PC-9 (cell line): Measurements from ENCODE around the gene PER1. TPM values are rescaled to one million over a fixed set of nuclear protein-coding genes. Genes with fewer than 3 reads are reported as not detected.

Experiments
- BruUV-seq: library from RNA; stranded (reverse); fragments of 400-500 nt; replicated peaks from 2 replicates; lab custom pipeline; 2021; lab: Mats Ljungman, UMichigan
- CTCF ChIA-PET: fragments of 300-600 bp; sonication (Branson Sonifier 250); formaldehyde crosslinking; loops from one replicate; lab custom pipeline; 2022; ENCODE audit warnings: antibody characterized with exemption; lab: Charles Lee
- POLR2A ChIA-PET: fragments of 300-600 bp; sonication (Branson Sonifier 250); formaldehyde crosslinking; loops from one replicate; lab custom pipeline; 2022; ENCODE audit warnings: antibody characterized with exemption; ENCODE audit not compliant: unreplicated experiment; lab: Charles Lee
- DNase-seq, 2 experiments: peaks; one replicate each; pipeline versions ENCODE4 v3.0.0 to v3.0.0-alpha.2; 2015 to 2022; ENCODE audit warnings: mixed read lengths in 1 of 2
- H2AFZ ChIP-seq: fragments of 200-600 bp; sonication (generic); 2 replicates; pipeline ENCODE4 v1.8.1; 2017; ENCODE audit warnings: antibody characterized with exemption
- H3F3A ChIP-seq: fragments of 200-600 bp; sonication (generic); 2 replicates; pipeline ENCODE4 v1.8.1; 2017; ENCODE audit warnings: antibody characterized with exemption, mild to moderate bottlenecking, low read depth; ENCODE audit not compliant: insufficient read depth
- H3K27ac ChIP-seq: fragments of 200-600 bp; sonication (generic); 2 replicates; pipeline ENCODE4 v1.6.1; 2016; ENCODE audit warnings: mixed run types
- H3K27me3 ChIP-seq: fragments of 200-600 bp; sonication (generic); 2 replicates; pipeline ENCODE4 v1.6.1; 2016; ENCODE audit warnings: low read depth, mixed run types; ENCODE audit not compliant: insufficient read depth
- H3K36me3 ChIP-seq: fragments of 200-600 bp; sonication (generic); 2 replicates; pipeline ENCODE4 v1.6.1; 2016; ENCODE audit warnings: low read depth, mixed run types
- H3K4me1 ChIP-seq: fragments of 200-600 bp; sonication (generic); replicated peaks from 2 replicates; pipeline ENCODE4 v1.6.1; 2016; ENCODE audit warnings: mixed run types; ENCODE audit not compliant: insufficient read depth
- H3K4me2 ChIP-seq: fragments of 200-600 bp; sonication (generic); 2 replicates; pipeline ENCODE4 v1.6.1; 2017; ENCODE audit warnings: mixed run types
- H3K4me3 ChIP-seq: fragments of 200-600 bp; sonication (generic); 2 replicates; pipeline ENCODE4 v1.6.1; 2016; ENCODE audit warnings: mixed run types
- H3K79me2 ChIP-seq: fragments of 200-600 bp; sonication (generic); 2 replicates; pipeline ENCODE4 v1.6.1; 2017; ENCODE audit warnings: low read depth, mixed run types
- H3K9me2 ChIP-seq: fragments of 200-600 bp; sonication (generic); 2 replicates; pipeline ENCODE4 v1.8.1; 2017; ENCODE audit warnings: mild to moderate bottlenecking; ENCODE audit not compliant: insufficient read depth
- H3K9me3 ChIP-seq: fragments of 200-600 bp; sonication (generic); 2 replicates; pipeline ENCODE4 v1.8.1; 2016; ENCODE audit warnings: low read depth; ENCODE audit not compliant: insufficient read depth
- H4K20me1 ChIP-seq: fragments of 200-600 bp; sonication (generic); 2 replicates; pipeline ENCODE4 v1.8.1; 2017; ENCODE audit not compliant: insufficient read depth
- CTCF ChIP-seq: fragments of 200-600 bp; sonication (generic); conservative IDR thresholded peaks from 2 replicates; pipeline ENCODE4 v1.6.1; 2017; ENCODE audit warnings: mixed run types, antibody characterized with exemption, mild to moderate bottlenecking, moderate library complexity
- EZH2 ChIP-seq: fragments of 200-600 bp; sonication (generic); IDR thresholded peaks from 2 replicates; pipeline ENCODE4 v1.8.0; 2017; ENCODE audit warnings: antibody characterized with exemption, low read depth
- intact Hi-C: fragments of 100-400 bp; cut with micrococcal nuclease; formaldehyde crosslinking; loops from one replicate; pipeline ENCODE4 v1.10.0; 2022; ENCODE audit not compliant: unreplicated experiment
- total RNA-seq: library from RNA; stranded (reverse); gene quantifications from 2 replicates; pipeline ENCODE4 v1.2.3, GENCODE V29; 2021

PER1 gene
- total RNA-seq, 1 experiment from 2014 or later, result 60.2 TPM

GRCh38 chr17:8156246-8156992 lies 4.2 kb upstream of the PER1 start:
- intact Hi-C loops, result loop anchor here (1.0 to 5.0 kb wide), 4 partner anchors 17 to 314 kb away; no protein-coding TSS in a partner anchor
- Histone ChIP-seq H3K36me3 (no peaks in the 10 kb centered on the region), H3K9me3 (no peaks in the 10 kb centered on the region), H3K9me2 (no peaks in the 10 kb centered on the region), H4K20me1 (no peaks in the 10 kb centered on the region), H3K27ac (peak overlapping the region; percentile 82), H3K4me2 (peak overlapping the region; percentile 85), H3K4me3 (peak overlapping the region; percentile 60), H2AFZ (peak overlapping the region; percentile 83), H3K27me3 (no peaks in the 10 kb centered on the region), H3K79me2 (0 out of 2 replicates have a peak, but pooled peaks cover 6% of the 10 kb centered on the region), H3K4me1 (peaks cover 25% of the 10 kb centered on the region), H3F3A (peaks cover 22% of the 10 kb centered on the region; the same call in 1 of the 2 replicates)
- ChIA-PET POLR2A (interaction anchor here (0.8 to 1.0 kb wide), 6 partner anchors 17 to 279 kb away, joined by 3 to 17 read pairs (median 7); partner anchors contain the start of genes CTC1 and NDEL1), CTCF (interaction anchor here (0.9 kb wide), 1 partner anchor 19 kb away, joined by 6 read pairs; no protein-coding TSS in a partner anchor)
- DNase-seq, result peak; percentile 99 to 100
- TF ChIP-seq EZH2 (no peak), CTCF (no peak)
- no TSS peak for BruUV-seq

GRCh38 chr17:8155996-8156245 lies 3.7 kb upstream of the PER1 start:
- intact Hi-C loops, result loop anchor here (1.0 to 5.0 kb wide), 5 partner anchors 17 to 314 kb away; partner anchors contain the start of gene CHD3
- TF ChIP-seq EZH2 (no peak), CTCF (no peak)
- CTCF ChIA-PET, result no interaction called here
- no peaks in the 10 kb centered on the region for H4K20me1 ChIP-seq
- peak overlapping the region; percentile 83 for H2AFZ ChIP-seq
- peaks cover 22% of the 10 kb centered on the region; the same call in 1 of the 2 replicates for H3F3A ChIP-seq
- H3K27me3 ChIP-seq, result no peaks in the 10 kb centered on the region
- peak overlapping the region; percentile 60 for H3K4me3 ChIP-seq
- POLR2A ChIA-PET, result interaction anchor here (0.8 to 1.0 kb wide), 2 partner anchors 36 to 92 kb away, joined by 4 to 17 read pairs; partner anchors contain the start of gene CTC1
- peak overlapping the region; percentile 39; the same call in 1 of the 2 replicates for H3K27ac ChIP-seq
- BruUV-seq, result no TSS peak
- DNase-seq, result no peak
- H3K36me3 ChIP-seq, result no peaks in the 10 kb centered on the region
- no peaks in the 10 kb centered on the region for H3K9me2 ChIP-seq
- H3K79me2 ChIP-seq, result 0 out of 2 replicates have a peak, but pooled peaks cover 6% of the 10 kb centered on the region
- no peaks in the 10 kb centered on the region for H3K9me3 ChIP-seq
- peak overlapping the region; percentile 85 for H3K4me2 ChIP-seq
- peaks cover 25% of the 10 kb centered on the region for H3K4me1 ChIP-seq

GRCh38 chr17:8155231-8155995 lies 3.2 kb upstream of the PER1 start:
- H3K79me2 ChIP-seq, result 0 out of 2 replicates have a peak, but pooled peaks cover 6% of the 10 kb centered on the region
- no peaks in the 10 kb centered on the region for H3K9me3 ChIP-seq
- no peaks in the 10 kb centered on the region for H3K9me2 ChIP-seq
- no peaks in the 10 kb centered on the region; the same call in 1 of the 2 replicates for H4K20me1 ChIP-seq
- H2AFZ ChIP-seq, result no peak overlapping the region
- ChIA-PET CTCF (no interaction called here), POLR2A (interaction anchor here (0.8 kb wide), 1 partner anchor 36 kb away, joined by 4 read pairs; no protein-coding TSS in a partner anchor)
- intact Hi-C loops, result loop anchor here (2.0 to 5.0 kb wide), 3 partner anchors 83 to 313 kb away; partner anchors contain the start of gene CHD3
- H3K4me2 ChIP-seq, result peak overlapping the region; percentile 85
- H3K27ac ChIP-seq, result peak overlapping the region; percentile 39; the same call in 1 of the 2 replicates
- H3K36me3 ChIP-seq, result no peaks in the 10 kb centered on the region
- TF ChIP-seq CTCF (no peak), EZH2 (no peak)
- DNase-seq, result no peak
- H3K4me3 ChIP-seq, result peak overlapping the region; percentile 60
- BruUV-seq, result no TSS peak
- H3K27me3 ChIP-seq, result no peaks in the 10 kb centered on the region
- peaks cover 22% of the 10 kb centered on the region; the same call in 1 of the 2 replicates for H3F3A ChIP-seq
- H3K4me1 ChIP-seq, result peaks cover 25% of the 10 kb centered on the region
